DOHH2 (cell line): ENCODE data around the gene SON.

Source experiments
- CTCF ChIP-seq: fragments of 200-600 bp; sonication (generic); IDR thresholded peaks from one replicate; pipeline ENCODE4 v1.5.1; 2014; ENCODE audit warnings: antibody characterized with exemption, mild to moderate bottlenecking, low read depth, low read length; ENCODE audit not compliant: poor library complexity, severe bottlenecking
- EZH2phosphoT487 ChIP-seq: fragments of 200-600 bp; sonication (generic); IDR thresholded peaks from 2 replicates; pipeline ENCODE4 v1.6.1; 2017; ENCODE audit warnings: borderline replicate concordance, mild to moderate bottlenecking, antibody characterized with exemption, low read length, moderate library complexity, mixed read lengths

GRCh38 chr21:33522953-33523349 is 19.9 kb upstream of the SON start:
- TF ChIP-seq CTCF = no peak
- TF ChIP-seq EZH2phosphoT487 = no peak
